GM19438 (cell line): Measurements from ENCODE around the gene GRAP2.
A peak's percentile ranks its signal among the peaks of the same experiment; 100 is the strongest.
"Not testable (repeated sequence)": the region's sequence is repeated elsewhere in the genome, so short reads cannot be mapped to it uniquely, and the experiment has no call there.

Experiments used
- ATAC-seq: cut with Tn5 transposase; IDR thresholded peaks from one replicate; pipeline ENCODE4 v1.9.1; 2021; ENCODE audit warnings: low read depth; ENCODE audit not compliant: unreplicated experiment

The GRAP2 gene

GRCh38 chr22:39900306-39901227 lies at the start of gene GRAP2:
Gene GRAP2, plus strand, starts transcription at chr22:39901084. Its CDS starts 46,023 bp downstream, at chr22:39947107.
- peak; percentile 66 for ATAC-seq

DNA sequence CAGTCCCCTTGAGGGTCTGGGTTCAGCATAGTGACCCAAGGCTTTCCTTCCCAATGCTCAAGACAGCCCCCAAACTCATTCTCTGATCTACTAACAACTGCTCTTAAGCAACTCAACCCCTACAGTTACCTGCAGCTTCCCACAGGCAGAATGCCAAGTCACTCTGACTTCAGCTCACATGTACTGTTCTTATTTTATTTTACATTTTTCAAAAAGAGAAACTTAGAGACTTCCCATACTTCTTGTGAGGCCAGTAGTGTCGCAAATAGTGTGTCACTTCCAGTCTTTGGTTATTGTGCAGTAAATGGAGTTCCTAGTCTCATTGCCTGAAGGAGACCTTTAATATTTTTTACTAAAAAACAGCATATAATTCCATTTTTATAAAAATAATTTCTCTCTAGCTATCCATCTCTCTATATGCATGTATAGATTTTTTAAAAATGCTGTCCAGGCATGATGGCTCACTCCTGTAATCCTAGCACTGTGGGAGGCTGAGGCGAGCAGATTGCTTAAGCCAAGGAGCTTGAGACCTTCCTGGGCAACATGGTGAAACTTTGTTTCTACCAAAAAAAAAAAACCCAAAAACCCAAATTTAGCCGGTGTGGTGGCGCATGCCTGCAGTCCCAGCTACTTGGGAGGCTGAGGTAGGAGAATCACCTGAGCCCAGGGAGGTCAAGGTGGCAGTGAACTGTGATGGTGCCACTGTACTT lies 49.1 kb upstream of the GRAP2 start:
- ATAC-seq, result no peak

GRCh38 chr22:39852799-39853198 lies 48.1 kb upstream of the GRAP2 start:
- no peak for ATAC-seq

DNA sequence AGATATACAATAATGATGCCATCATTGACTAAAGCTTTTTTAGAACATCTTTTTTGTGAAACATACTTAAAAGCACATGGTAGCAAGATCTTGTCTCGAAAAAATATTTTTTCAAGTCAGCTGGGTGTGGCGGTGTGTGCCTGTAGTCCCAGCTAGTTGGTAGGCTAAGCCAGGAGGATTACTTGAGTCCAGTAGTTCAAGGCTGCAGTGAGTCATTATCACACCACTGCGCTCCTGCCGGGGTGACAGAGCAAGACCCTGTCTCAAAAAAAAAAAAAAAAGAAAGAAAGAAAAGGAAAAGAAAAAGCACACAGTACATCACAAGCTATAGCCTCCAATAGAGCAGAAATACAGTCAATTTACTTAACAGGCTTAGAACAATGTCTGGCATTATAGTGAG lies 44.3 kb upstream of the GRAP2 start:
- ATAC-seq, result no peak

DNA sequence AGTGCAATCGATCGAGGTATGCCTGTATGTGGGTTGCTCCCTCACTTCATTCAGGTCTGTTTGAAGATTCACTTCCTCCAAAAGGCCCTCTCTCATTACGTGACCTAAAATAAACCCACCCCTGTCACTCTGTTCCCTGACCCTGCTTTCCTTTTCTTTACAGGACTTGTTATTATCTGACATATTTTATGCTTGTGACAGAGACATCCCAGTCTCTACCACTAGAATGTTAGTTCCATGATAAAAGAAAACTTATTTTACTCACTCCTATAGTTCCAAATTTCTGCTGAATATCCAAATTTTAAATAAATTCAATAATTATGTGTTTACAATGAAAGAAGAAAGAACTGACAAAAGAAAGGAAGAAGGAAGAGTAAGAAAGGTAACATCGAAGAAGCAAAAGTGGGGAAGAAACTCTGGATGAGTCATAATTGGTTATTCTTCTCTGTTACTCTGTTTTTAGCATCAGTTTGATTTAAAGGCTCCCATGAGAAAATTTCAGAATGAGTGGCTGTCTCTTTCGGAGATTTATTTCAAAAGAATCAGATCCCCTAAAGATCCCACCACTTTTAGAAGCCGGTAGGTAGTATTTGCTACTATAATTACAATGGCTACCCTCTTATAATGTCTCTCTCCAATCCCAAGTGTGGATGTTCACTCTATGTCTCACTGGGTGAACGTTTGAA lies 40.8 kb upstream of the GRAP2 start:
- ATAC-seq, result no peak

- ATAC-seq, result no peak
Observed at GRCh38 chr22:39868741-39869140, 32.1 kb upstream of the GRAP2 start.

- ATAC-seq, result not testable (repeated sequence)
Observed at GRCh38 chr22:39869797-39870196, 31.1 kb upstream of the GRAP2 start.

DNA sequence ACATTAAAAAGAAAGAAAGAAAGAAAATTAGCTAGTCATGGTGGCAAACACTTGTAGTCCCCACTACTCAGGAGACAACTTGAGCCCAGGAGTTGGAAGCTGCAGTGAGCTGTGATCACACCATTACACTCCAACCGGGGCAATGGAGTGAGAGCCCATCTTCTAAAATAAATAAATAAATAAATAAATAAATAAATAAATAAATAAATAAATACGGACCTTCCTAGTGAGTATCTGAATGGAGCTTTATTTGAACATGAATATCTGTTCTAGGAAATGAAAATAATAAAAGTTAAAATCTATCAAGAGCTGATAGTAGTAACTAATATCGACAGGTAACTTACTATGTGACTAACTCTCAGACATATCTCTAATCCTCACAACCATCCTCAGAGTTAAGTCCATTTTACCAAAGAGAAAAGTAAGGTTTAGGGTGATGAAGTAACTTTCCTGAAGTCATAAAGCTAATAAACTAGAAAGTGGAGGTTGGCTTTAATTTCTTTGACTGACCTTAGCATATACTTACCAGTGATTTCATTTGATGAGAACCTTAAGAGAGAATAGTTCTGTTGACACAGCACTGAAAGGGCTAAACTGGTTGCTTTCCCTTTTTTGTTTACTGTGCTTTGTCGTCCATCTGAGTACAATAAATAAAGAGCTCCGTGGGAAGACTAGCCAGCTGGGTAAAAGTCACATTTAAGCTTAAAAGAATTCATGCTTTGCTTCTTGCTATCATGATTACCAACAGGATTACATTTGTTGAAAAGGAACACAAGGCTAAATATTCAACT lies 29.7 kb upstream of the GRAP2 start:
- ATAC-seq, result no peak

DNA sequence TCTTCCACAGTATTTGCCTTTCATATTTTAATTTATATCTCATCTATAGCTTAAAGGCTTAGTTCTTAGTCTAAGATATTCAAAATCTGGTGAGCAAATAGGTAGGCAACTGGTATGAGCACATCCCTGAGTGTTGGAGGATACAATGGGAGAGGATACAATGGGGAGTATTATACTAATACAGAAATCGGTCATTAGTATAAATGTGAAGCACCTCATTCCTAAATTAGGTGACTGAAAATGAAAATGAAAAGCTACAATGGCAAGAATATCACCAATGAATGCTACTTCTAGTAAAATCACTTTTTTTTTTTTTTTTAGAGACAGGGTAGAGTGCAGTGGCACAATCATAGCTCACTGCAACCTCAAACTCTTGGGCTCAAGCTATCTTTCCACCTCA lies 28.3 kb upstream of the GRAP2 start:
- ATAC-seq, result no peak

- no peak for ATAC-seq
Observed at GRCh38 chr22:39873965-39874364, 26.9 kb upstream of the GRAP2 start.

GRCh38 chr22:39875176-39875885 lies 25.6 kb upstream of the GRAP2 start:
- not testable (repeated sequence) for ATAC-seq

- ATAC-seq, result no peak
Observed at GRCh38 chr22:39877079-39877845, 23.6 kb upstream of the GRAP2 start.

DNA sequence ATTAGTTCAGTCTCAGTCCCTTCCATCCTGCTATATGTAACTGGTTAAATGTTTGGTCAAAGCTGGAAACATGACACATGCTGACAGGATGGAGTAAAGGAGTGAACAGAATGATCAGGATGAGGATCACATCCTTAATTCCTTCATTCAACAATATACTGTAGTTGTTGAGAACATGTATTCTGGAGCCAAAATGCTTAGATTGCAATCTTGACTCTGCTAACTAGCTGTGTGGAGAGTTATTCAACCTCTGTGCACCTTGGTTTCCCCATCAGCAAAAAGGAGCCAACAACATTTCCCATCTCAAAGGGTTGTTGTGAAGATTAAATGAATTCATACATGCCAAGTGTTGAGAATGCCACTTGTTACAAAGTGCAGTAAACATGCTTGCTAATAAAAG lies 20.2 kb upstream of the GRAP2 start:
- no peak for ATAC-seq

DNA sequence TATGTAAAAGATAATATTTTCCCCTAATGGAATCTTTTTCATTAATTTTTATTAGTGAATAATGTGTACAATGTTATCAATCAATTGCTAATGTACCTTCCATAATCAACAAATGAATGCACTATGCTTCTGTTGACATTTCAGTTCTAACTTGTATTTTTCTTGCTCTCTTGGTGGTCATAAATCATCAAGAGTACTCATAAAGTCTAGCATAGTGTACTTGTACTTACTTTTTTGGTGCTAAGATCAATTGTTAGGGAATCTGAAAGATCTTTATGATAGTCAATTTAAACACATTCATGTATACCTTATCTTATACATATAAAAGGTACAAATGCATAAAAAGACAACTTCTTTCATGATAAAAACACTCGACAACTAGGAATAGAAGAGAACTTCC lies 17.8 kb upstream of the GRAP2 start:
- ATAC-seq, result no peak

DNA sequence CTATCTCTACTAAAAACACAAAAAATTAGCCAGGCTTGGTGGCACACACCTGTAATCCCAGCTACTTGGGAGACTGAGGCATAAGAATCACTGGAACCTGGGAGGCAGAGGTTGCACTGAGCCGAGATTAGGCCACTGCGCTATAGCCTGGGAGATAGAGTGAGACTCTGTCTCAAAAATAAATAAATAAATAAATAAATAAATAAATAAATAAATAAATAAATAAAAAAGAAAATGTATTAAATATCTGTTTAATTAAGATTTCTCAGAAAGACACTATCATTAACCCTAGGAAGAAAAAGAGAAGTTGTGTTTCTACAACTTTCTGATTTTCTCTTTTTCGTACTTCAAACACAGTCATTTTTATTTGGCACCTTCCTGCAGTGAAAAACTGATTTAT lies 11.0 kb upstream of the GRAP2 start:
- ATAC-seq, result not testable (repeated sequence)

DNA sequence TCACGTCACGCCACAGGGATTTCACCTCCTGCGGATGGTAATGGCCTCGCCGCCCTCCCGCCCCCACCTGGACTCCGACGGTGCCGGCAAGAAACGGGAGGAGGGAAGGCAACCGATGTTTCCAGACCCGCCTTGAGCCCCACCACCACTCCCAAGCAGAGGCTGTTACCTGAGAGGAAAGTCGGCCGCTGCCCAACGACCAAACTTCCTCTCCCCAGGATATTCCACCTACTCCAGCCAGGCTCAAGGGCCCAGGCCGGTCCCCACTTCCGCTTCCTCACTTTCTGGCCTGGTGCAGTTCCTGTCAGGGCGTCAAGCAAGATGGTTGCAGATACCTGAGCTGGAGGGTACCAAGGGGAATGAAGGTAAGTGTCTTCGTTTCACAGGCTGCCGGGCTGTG lies 7.4 kb upstream of the GRAP2 start, which contains the start of gene ENTHD1:
ENTHD1 (minus strand) TSS at position 235 of the 400 bp plus-strand sequence. CDS start 6,012 bp downstream, outside the sequence.
- no peak for ATAC-seq

GRCh38 chr22:39894554-39895092 lies 6.3 kb upstream of the GRAP2 start:
- ATAC-seq, result no peak

- no peak for ATAC-seq
Observed at GRCh38 chr22:39895682-39896081, 5.2 kb upstream of the GRAP2 start.
